ENCODE data around the gene PLCH1. TPM values are rescaled to one million over a fixed set of nuclear protein-coding genes. Genes with fewer than 3 reads are reported as not detected.

The PLCH1 gene
- total RNA-seq, 1 donor from 2014 or later: 0.16 TPM

DNA sequence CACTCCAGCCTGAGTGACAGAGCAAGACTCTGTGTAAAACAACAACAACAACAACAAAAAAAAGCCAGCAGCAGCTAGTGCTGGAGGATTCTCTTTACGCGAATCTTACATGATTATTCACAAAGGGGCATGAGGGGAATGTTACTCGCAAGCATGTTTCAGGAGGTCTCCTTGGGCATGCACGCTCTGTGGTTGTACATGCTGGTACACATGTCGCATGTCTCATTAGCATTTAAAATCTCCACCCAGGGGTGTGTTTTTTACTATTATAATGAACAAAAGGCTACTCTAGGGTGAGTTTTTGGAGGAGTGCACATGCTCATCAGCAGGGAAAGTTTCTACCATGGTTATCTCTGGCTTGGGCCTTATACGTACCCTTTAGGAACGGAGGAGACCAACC, 12.7 kb upstream of the PLCH1 start:
- DNase-seq (ENCODE audit: low spot score): no peak
- no peaks in the 10 kb centered on the region for H3K4me1 Mint-ChIP-seq (ENCODE audit: low read depth)
- peaks cover 2% of the 10 kb centered on the region for H3K36me3 Mint-ChIP-seq (ENCODE audit: low read depth)
- H3K27me3 Mint-ChIP-seq (ENCODE audit: insufficient read depth): peaks cover 2% of the 10 kb centered on the region
- H3K9me3 Mint-ChIP-seq: no peaks in the 10 kb centered on the region
- intact Hi-C loops (cut with micrococcal nuclease): no loop called here
- no peak overlapping the region for H3K27ac Mint-ChIP-seq
- H3K4me3 Mint-ChIP-seq: no peak overlapping the region

DNA sequence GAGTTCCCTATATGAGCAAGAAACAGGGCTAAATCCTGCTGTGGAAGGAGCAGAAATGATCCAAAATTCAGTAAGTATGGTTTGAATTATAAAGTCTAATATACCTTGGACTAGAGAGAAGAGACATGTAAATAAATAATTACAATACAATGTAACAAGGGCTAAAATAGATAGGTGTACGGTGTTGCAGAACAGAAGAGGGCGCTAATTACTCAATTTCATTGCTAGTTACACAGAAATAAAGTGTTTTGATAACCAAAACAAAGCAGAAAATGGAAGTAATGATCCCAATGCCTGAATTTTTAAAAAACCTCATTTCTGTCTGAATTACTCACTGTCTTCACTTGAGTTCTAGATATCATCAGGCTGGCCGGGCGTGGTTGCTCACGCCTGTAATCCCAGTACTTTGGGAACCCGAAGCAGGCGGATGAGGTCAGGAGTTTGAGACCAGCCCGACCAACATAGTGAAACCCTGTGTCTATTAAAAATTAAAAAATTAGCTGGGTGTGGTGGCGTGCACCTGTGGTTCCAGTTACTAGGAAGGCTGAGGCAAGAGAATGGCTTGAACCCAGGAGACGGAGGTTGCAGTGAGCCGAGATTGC, 8.3 kb upstream of the PLCH1 start:
- H3K27me3 Mint-ChIP-seq (ENCODE audit: insufficient read depth): peaks cover 9% of the 10 kb centered on the region
- no peak overlapping the region for H3K4me3 Mint-ChIP-seq
- no peaks in the 10 kb centered on the region for H3K4me1 Mint-ChIP-seq (ENCODE audit: low read depth)
- H3K9me3 Mint-ChIP-seq: no peaks in the 10 kb centered on the region
- H3K36me3 Mint-ChIP-seq (ENCODE audit: low read depth): no peaks in the 10 kb centered on the region
- intact Hi-C loops (cut with micrococcal nuclease): no loop called here
- no peak overlapping the region for H3K27ac Mint-ChIP-seq
- DNase-seq (ENCODE audit: low spot score): no peak

DNA sequence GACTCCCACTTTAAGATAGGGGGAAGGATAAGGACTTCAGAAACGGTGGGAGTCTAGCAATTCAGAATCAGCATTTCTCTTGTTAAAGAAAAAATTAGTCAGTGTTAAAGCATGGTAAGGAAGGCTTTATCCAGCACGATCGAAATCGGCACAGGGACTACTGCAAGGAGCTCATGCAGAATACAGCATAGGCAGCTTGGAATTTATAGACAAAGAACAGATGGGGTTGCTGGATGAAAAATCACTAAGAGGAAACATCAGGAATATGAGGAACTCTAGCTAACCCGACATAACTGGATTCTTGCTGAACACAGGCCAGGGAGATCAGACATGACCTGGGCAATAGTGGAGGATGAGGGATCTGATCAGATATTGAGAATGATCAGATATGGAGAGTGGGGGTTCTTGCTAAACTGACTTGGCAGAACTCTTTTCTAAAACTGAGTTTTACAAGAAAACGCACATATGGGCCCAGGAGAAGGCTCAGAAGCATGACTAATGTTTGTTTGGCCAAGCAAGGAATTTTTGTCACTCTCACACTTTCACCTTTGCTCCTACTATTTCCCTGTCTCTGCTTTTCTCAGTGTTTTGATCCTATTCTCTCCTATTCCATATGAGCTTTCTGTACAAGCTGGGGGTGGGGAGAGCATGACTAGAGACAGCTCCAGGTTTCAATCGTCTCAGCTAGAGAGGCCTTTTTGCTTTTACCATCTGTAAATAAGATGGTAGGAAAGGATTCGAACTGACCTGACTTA, 3.9 kb upstream of the PLCH1 start:
- intact Hi-C loops (cut with micrococcal nuclease): loop anchor here (5.0 kb wide), 2 partner anchors 104 to 124 kb away; partner anchors contain the start of genes GMPS and SLC33A1
- no peak overlapping the region for H3K4me3 Mint-ChIP-seq
- H3K36me3 Mint-ChIP-seq (ENCODE audit: low read depth): no peaks in the 10 kb centered on the region
- H3K27me3 Mint-ChIP-seq (ENCODE audit: insufficient read depth): peaks cover 48% of the 10 kb centered on the region
- no peak overlapping the region for H3K27ac Mint-ChIP-seq
- no peaks in the 10 kb centered on the region for H3K9me3 Mint-ChIP-seq
- no peak for DNase-seq (ENCODE audit: low spot score)
- H3K4me1 Mint-ChIP-seq (ENCODE audit: low read depth): peaks cover 11% of the 10 kb centered on the region

DNA sequence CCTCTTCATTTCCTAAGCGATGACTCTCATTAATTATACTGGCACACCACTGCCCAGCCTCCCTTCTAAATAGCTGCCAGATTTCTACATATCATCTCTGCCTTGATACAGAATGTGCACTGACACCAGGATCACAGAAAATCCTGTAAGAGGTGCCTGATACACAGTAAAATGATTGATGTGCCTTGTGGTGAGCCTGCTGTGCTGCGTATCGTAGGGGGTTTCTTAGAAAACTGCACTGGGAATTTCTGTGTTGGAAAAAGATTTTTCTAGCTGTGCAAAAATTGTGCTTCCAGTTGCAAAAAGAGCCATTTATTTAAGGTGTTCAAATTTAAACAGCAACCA, 3.0 kb upstream of the PLCH1 start:
- DNase-seq (ENCODE audit: low spot score): no peak
- no peaks in the 10 kb centered on the region for H3K36me3 Mint-ChIP-seq (ENCODE audit: low read depth)
- no peak overlapping the region for H3K4me3 Mint-ChIP-seq
- peaks cover 54% of the 10 kb centered on the region for H3K27me3 Mint-ChIP-seq (ENCODE audit: insufficient read depth)
- intact Hi-C loops (cut with micrococcal nuclease): loop anchor here (5.0 kb wide), 2 partner anchors 104 to 124 kb away; partner anchors contain the start of genes GMPS and SLC33A1
- no peak overlapping the region for H3K27ac Mint-ChIP-seq
- H3K4me1 Mint-ChIP-seq (ENCODE audit: low read depth): peaks cover 11% of the 10 kb centered on the region
- H3K9me3 Mint-ChIP-seq: no peaks in the 10 kb centered on the region

DNA sequence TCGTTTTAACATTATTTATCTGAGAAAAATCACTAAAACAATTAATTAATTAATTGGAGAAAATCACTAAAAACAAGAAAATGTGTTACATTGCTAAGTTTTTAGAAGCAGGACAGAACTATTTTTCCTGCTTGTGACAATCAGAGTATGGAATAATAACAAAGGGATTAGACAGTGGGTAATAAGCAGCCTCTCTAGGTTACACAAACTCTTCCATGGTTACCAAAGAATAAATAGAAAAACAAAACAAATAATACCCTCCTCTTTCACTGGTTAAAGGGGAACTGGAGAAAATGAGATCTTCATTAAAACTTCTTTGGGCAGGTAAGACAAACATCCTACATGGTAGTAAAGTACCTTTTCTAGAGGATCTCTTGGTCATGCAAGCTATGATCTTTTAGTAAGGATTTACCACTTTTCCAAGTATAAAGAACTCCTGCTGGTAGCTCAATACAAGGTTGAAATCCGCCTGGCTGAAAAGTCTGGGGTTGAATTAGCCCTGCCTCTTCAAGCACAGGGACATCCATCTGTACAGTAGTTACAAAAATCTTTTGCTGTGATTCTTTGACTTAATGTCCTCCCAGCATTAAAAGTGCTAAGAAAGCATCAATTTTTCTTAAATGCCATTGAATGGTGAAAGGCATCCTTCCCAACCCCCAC, 2.5 kb upstream of the PLCH1 start:
- peaks cover 59% of the 10 kb centered on the region for H3K27me3 Mint-ChIP-seq (ENCODE audit: insufficient read depth)
- intact Hi-C loops (cut with micrococcal nuclease): loop anchor here (5.0 kb wide), 2 partner anchors 105 to 125 kb away; partner anchors contain the start of genes GMPS and SLC33A1
- no peak overlapping the region for H3K4me3 Mint-ChIP-seq

DNA sequence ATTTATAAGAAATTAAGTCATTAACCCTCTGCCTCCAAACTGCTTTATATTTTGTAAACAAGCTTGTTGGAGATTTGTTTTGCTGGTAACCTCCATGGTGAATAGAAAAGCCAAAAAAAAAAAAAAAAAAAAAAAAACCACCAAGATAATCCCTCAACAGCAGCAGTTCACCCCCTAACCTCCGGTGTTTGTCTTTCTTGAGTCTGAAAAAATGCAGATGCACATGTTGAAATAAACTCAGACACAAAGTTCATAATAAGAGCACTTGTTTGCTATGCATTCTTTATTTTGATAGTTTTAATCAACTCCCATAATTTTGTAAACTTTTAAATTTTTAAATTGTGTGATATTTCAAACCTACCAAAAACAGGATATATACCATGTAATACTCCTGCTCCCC, 1.8 kb upstream of the PLCH1 start:
- intact Hi-C loops (cut with micrococcal nuclease): loop anchor here (5.0 kb wide), 2 partner anchors 106 to 126 kb away; partner anchors contain the start of genes GMPS and SLC33A1
- no peak overlapping the region for H3K4me3 Mint-ChIP-seq
- no peaks in the 10 kb centered on the region for H3K36me3 Mint-ChIP-seq (ENCODE audit: low read depth)
- H3K9me3 Mint-ChIP-seq: no peaks in the 10 kb centered on the region
- H3K27me3 Mint-ChIP-seq (ENCODE audit: insufficient read depth): peaks cover 63% of the 10 kb centered on the region
- H3K27ac Mint-ChIP-seq: no peak overlapping the region
- DNase-seq (ENCODE audit: low spot score): no peak
- H3K4me1 Mint-ChIP-seq (ENCODE audit: low read depth): peaks cover 11% of the 10 kb centered on the region

More for the DNA sequence above, 2.5 kb upstream of the PLCH1 start:
- no peaks in the 10 kb centered on the region for H3K9me3 Mint-ChIP-seq
- no peak for DNase-seq (ENCODE audit: low spot score)
- H3K4me1 Mint-ChIP-seq (ENCODE audit: low read depth): peaks cover 11% of the 10 kb centered on the region
- no peak overlapping the region for H3K27ac Mint-ChIP-seq
- no peaks in the 10 kb centered on the region for H3K36me3 Mint-ChIP-seq (ENCODE audit: low read depth)

DNA sequence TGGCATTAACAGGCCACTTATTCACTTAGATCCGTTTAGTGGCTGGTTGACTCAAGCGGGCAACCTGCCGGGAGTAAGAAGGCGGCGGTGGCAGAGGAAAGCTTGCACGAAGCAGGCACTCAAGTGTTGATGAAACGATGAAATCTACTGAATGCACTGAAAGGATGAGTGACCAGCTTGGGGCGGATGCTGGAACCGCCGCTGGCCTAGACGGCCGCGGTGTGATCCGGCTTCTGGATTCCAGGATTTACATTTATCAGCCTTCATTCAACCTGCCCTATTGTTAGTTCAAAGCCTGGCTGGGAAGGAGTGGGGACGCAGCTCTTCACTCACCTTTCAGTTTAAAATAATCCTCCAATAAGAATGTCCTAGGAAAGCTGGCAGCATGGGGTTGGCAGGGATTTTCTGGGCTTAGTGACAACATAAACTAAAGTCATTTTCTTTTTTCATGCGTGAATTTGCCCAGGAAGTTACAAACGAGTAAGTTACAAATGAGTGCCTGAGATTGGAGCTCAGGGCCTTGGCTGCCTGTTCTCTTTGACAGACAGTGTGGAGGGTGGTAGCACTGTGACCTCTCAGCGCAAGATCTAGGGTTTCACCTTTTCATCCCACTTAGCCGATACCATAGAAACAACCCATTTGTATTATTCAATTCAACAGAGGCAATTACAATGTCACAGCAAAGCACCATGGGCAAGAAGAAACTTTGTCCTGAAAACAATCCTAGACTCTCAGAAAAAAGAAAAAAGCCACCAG, 1.1 kb upstream of the PLCH1 start:
- no peak for DNase-seq (ENCODE audit: low spot score)
- Mint-ChIP-seq H3K27me3 (ENCODE audit: insufficient read depth) (peaks cover 69% of the 10 kb centered on the region), H3K9me3 (no peaks in the 10 kb centered on the region), H3K27ac (no peak overlapping the region), H3K36me3 (ENCODE audit: low read depth) (no peaks in the 10 kb centered on the region), H3K4me1 (ENCODE audit: low read depth) (peaks cover 11% of the 10 kb centered on the region), H3K4me3 (peak overlapping the region; percentile 20)
- intact Hi-C loops (cut with micrococcal nuclease): loop anchor here (5.0 kb wide), 2 partner anchors 106 to 126 kb away; partner anchors contain the start of genes GMPS and SLC33A1

DNA sequence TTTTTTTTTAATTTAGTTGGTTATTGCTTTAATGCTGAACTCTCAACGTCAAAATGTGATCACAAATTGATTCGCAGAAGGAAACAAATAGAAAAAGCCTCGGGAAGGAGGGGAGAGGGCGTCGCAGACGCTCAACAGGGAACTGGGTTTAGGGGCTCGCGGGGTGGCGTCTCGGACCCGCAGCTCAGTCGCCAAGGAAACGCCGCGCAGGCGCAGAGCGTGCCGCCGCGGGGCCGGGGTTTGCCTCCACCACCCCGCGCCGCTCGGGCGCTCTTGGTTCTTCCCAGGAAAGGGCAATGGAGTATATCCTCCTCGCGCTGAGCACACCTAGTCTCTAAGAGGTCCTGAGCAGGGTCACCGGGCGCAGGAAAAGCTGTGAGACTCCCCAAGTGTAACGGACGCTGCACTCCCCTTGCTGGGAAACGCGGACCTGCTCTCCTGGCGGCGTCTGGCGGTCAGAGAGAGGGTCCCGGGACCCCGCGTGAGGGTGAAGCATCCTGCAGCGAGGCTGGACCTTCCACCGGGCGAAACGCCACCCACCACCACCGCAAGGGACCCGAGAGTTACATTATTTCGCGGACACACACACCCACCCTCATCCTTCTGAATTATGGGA, 753 bp downstream of the PLCH1 start:
- peaks cover 11% of the 10 kb centered on the region for H3K4me1 Mint-ChIP-seq (ENCODE audit: low read depth)
- intact Hi-C loops (cut with micrococcal nuclease): loop anchor here (5.0 kb wide), 1 partner anchor 63 kb away; the partner anchor contains the start of gene C3orf33
- H3K4me3 Mint-ChIP-seq: peak overlapping the region; percentile 84
- H3K27ac Mint-ChIP-seq: no peak overlapping the region
- H3K27me3 Mint-ChIP-seq (ENCODE audit: insufficient read depth): peaks cover 71% of the 10 kb centered on the region
- no peak for DNase-seq (ENCODE audit: low spot score)
- no peaks in the 10 kb centered on the region for H3K36me3 Mint-ChIP-seq (ENCODE audit: low read depth)
- no peaks in the 10 kb centered on the region for H3K9me3 Mint-ChIP-seq

DNA sequence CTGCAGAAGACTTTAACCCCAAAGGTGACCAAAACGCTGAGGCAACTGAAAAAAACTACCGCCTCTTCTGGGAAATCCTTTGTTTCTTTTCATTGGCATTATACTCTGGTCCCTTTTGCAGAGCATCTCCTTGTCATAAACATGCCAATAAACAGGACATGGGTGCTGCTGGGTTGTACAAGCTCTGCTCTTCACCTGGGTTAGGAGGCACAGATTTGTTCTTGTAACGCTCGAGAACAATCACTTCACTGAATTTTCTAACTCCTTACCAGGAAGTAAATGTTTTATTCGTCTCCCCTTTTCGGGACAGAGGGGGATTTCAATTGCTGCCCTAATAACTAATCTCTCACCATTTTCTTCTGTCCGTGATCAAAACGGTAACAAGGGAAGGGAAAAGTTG, 1.3 kb downstream of the PLCH1 start:
- intact Hi-C loops (cut with micrococcal nuclease): loop anchor here (5.0 kb wide), 1 partner anchor 64 kb away; the partner anchor contains the start of gene C3orf33

DNA sequence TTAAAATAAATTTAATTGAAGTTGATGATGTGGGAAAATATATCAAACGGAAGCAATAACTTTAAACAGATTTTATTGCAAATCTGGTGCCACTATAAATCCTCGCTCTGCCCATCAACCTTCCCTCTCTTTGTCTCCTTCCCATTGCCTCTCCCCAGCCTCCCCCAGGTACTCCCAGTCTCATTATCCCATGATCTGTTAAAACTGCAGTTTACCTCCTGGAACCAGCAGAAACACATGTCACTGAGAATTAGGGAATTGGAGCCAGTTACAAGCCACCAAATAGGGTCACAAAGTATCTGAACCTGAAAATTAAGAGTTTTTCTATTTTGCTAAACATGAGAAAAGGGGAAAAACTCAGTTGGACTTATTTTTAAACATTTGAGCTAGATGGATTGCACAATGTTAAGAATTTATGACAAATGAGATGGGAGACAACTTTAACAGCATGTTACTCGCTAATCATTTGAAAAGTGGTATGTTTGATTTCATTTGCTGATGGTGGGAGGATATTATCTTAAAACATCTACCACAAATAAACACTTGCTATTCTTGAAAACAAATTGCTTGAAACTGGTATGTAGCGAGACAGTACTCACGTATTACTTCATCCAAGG, 2.4 kb downstream of the PLCH1 start:
- no peak for DNase-seq (ENCODE audit: low spot score)
- H3K4me3 Mint-ChIP-seq: no peak overlapping the region
- peaks cover 65% of the 10 kb centered on the region for H3K27me3 Mint-ChIP-seq (ENCODE audit: insufficient read depth)
- H3K36me3 Mint-ChIP-seq (ENCODE audit: low read depth): no peaks in the 10 kb centered on the region
- no peak overlapping the region for H3K27ac Mint-ChIP-seq
- no peaks in the 10 kb centered on the region for H3K9me3 Mint-ChIP-seq
- intact Hi-C loops (cut with micrococcal nuclease): loop anchor here (5.0 kb wide), 1 partner anchor 65 kb away; the partner anchor contains the start of gene C3orf33
- peaks cover 11% of the 10 kb centered on the region for H3K4me1 Mint-ChIP-seq (ENCODE audit: low read depth)

More for the DNA sequence above, 1.3 kb downstream of the PLCH1 start:
- H3K36me3 Mint-ChIP-seq (ENCODE audit: low read depth): no peaks in the 10 kb centered on the region
- no peak for DNase-seq (ENCODE audit: low spot score)
- H3K4me1 Mint-ChIP-seq (ENCODE audit: low read depth): peaks cover 11% of the 10 kb centered on the region
- peak overlapping the region; percentile 84 for H3K4me3 Mint-ChIP-seq
- H3K27me3 Mint-ChIP-seq (ENCODE audit: insufficient read depth): peaks cover 72% of the 10 kb centered on the region
- H3K27ac Mint-ChIP-seq: no peak overlapping the region
- H3K9me3 Mint-ChIP-seq: no peaks in the 10 kb centered on the region

DNA sequence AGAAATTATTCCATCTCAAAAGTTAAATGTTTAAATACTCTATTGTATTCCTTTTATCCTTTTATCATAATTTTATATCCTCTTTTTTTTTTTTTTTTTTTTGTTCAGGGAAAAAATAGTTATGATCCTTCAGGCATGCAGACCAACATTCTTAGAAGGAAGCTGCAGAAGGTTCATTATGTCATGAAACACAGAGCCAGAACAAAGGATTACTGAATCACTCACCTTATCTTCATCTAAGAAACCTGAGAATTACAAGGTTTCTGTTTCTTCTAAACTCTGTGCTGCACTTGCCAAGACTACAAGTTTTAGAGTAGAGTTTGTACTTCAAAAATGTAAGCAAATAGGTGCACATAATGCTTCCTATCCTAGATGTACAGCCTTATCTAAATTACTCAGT, 3.3 kb downstream of the PLCH1 start:
- Mint-ChIP-seq H3K4me1 (ENCODE audit: low read depth) (peaks cover 11% of the 10 kb centered on the region), H3K36me3 (ENCODE audit: low read depth) (no peaks in the 10 kb centered on the region), H3K4me3 (no peak overlapping the region), H3K27ac (no peak overlapping the region), H3K9me3 (no peaks in the 10 kb centered on the region), H3K27me3 (ENCODE audit: insufficient read depth) (peaks cover 58% of the 10 kb centered on the region)
- DNase-seq (ENCODE audit: low spot score): no peak
- intact Hi-C loops (cut with micrococcal nuclease): loop anchor here (5.0 kb wide), 1 partner anchor 66 kb away; the partner anchor contains the start of gene C3orf33
